Type B pancreatic cell (in vitro differentiated cells): ENCODE results near the gene CAMTA1. TPM values are rescaled to one million over a fixed set of nuclear protein-coding genes. Genes with fewer than 3 reads are reported as not detected.

Experiments
- DNase-seq: peaks from one replicate; pipeline ENCODE4 v3.0.0; 2021; ENCODE audit warnings: mixed read lengths; ENCODE audit not compliant: unreplicated experiment; ENCODE audit errors: extremely low spot score
- H3K27ac Mint-ChIP-seq: 2 replicates; pipeline ENCODE4 v1.8.0; 2021; ENCODE audit warnings: mild to moderate bottlenecking, mixed read lengths
- H3K27me3 Mint-ChIP-seq: 2 replicates; pipeline ENCODE4 v1.8.0; 2021; ENCODE audit warnings: mixed read lengths
- H3K36me3 Mint-ChIP-seq: 2 replicates; pipeline ENCODE4 v1.8.0; 2021; ENCODE audit warnings: mixed read lengths
- H3K4me1 Mint-ChIP-seq: one replicate; pipeline ENCODE4 v1.8.0; 2021; ENCODE audit warnings: mixed read lengths; ENCODE audit not compliant: unreplicated experiment
- H3K4me3 Mint-ChIP-seq: 2 replicates; pipeline ENCODE4 v1.8.0; 2021; ENCODE audit warnings: mild to moderate bottlenecking, mixed read lengths
- H3K9me3 Mint-ChIP-seq: 2 replicates; pipeline ENCODE4 v1.8.0; 2021; ENCODE audit warnings: mixed read lengths
- total RNA-seq: library from RNA; stranded (reverse); gene quantifications from 2 replicates; pipeline ENCODE4 v1.2.1, GENCODE V29; 2021; ENCODE audit warnings: low replicate concordance
- TF ChIP-seq, protein P1 (sequence below): fragments of 200-600 bp; sonication (generic); conservative IDR thresholded peaks from 2 replicates; pipeline ENCODE4 v1.5.0; 2021; ENCODE audit warnings: antibody characterized with exemption, mild to moderate bottlenecking

The CAMTA1 gene
- total RNA-seq, 1 donor from 2014 or later = 82.5 TPM

DNA sequence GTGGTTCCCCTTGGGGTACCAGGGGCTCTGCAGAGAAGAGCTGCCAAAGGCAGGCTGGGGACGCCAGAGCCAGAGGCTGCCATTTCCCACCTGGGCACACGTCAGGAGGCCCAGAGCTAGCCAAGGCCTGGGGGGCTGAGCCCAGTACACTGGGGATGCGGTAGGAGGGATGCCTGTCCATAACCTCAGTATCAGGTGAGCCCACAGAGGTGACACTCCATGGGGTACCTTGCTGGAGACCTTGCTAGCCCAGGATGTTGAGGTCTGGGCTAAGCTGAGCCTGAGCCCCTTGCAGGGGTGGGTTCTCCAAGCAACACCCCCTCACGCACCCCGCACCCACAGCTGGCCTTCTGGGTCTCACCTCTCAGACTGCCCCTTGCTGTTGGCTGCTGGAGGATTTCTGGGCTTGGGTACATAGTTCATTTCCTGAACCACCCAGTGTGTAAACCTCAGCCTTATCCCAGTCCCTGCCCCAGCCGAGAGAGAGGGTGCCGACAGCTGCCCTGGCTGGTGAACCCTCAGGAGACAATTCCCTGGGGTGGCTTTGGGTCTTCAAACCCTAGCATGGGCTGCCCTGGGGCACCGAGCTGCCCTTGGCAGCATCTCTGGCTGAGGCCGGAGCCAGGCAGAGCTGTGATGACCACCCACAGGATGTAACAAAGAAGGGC lies 893.4 kb downstream of the CAMTA1 start:
- Mint-ChIP-seq H3K4me1 (no peaks in the 10 kb centered on the region), H3K27me3 (peaks cover 7% of the 10 kb centered on the region), H3K4me3 (peak overlapping the region; percentile 57), H3K27ac (no peak overlapping the region), H3K9me3 (no peaks in the 10 kb centered on the region), H3K36me3 (no peaks in the 10 kb centered on the region)
- no peak for DNase-seq
- TF ChIP-seq, protein P1, sequence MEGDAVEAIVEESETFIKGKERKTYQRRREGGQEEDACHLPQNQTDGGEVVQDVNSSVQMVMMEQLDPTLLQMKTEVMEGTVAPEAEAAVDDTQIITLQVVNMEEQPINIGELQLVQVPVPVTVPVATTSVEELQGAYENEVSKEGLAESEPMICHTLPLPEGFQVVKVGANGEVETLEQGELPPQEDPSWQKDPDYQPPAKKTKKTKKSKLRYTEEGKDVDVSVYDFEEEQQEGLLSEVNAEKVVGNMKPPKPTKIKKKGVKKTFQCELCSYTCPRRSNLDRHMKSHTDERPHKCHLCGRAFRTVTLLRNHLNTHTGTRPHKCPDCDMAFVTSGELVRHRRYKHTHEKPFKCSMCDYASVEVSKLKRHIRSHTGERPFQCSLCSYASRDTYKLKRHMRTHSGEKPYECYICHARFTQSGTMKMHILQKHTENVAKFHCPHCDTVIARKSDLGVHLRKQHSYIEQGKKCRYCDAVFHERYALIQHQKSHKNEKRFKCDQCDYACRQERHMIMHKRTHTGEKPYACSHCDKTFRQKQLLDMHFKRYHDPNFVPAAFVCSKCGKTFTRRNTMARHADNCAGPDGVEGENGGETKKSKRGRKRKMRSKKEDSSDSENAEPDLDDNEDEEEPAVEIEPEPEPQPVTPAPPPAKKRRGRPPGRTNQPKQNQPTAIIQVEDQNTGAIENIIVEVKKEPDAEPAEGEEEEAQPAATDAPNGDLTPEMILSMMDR = no peak

DNA sequence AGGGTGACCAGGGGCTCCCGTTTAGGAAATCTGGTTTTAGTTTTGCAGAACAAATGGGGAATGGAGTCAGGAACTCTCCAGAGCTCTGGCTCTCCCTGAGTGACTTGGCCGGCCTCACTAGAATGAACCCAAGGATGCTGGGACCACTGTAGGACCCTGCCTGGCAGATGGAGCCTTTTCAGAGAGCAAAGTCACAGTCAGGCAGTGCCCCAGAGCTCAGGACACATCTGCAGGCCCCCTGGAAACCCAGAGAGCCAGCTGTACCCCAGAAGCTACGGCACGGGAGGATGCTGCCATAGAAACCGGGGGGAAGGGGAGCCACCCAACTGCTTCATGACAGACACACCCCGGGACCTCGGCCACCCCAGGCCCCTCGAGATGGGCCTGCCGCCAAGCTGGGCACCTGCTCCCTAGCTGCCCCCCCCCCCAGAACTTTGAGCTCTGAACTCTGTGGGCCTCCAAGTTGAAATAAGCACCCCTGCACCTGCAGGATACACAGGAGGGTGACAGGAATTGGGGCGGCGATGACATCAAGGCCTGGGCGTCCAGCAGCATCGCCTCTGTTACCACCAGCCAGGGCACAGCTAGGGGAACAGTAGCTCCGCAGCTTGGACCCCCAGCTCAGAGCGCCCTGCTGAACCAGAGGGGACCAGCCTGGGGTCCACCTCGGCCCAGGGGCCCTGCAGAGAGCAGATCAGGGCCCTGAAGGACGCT lies 894.1 kb downstream of the CAMTA1 start:
- no peaks in the 10 kb centered on the region for H3K36me3 Mint-ChIP-seq

DNA sequence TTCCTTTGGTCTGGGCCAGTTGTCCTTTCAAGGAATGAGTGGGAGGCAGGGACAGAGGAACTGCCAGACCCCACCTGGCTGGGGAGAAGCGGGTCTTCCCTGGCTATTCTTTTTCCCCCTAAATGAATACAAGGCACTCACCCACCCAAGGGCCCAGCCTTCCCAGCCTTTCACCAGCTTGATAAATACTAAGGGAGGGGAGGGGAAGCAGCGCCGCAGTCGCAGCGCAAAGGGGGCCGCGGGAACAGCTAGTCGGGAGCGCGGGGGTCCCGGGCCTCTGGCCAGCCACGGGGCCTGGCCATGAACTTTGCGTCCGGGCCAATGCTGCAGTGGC lies 894.6 kb downstream of the CAMTA1 start:
- H3K27ac Mint-ChIP-seq = peak overlapping the region; percentile 29

More for the DNA sequence above, 894.1 kb downstream of the CAMTA1 start:
- no peak for DNase-seq
- Mint-ChIP-seq H3K27me3 (peaks cover 7% of the 10 kb centered on the region), H3K9me3 (no peaks in the 10 kb centered on the region), H3K4me3 (peak overlapping the region; percentile 82), H3K4me1 (no peaks in the 10 kb centered on the region), H3K27ac (peak overlapping the region; percentile 29)
- TF ChIP-seq, protein P1 = no peak

DNA sequence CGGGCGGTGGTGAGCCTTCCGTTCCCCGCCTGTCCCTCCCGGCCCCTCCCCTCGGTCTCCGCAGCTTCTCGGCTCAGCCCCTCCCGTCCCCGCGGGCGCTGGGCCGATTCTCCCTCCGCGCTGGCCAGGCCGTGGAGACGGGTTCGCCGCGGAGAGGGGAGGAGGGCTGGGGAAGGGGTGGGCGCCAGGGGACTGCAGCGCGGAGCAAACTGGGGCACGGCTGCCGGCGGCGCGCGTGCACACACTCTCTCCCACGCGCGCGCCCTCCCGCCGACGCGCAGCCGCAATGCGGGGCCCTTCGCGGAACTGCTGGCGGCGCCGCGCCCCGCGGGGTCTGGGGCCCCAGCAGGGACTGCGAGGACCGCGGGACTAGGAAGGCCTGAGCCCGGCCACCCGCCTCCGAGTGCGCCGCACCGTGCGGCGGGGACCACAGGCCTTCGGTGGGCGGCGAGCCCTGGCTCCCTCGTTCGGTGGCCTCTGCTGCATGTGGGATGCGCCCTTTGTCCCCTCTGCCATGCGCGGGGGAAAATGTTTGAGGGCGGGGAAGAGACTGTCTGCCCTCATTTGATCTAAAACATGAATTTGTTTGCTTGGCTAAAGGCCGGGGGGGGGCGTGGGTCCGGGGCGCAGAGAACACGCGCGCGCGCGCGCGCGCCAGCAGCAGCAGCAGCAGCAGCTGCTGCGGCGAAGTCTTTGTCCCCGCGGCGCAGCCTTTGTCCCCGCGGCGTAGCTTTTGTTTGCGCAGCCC lies 895.1 kb downstream of the CAMTA1 start:
- H3K27ac Mint-ChIP-seq = no peak overlapping the region
- H3K27me3 Mint-ChIP-seq = no peaks in the 10 kb centered on the region
- H3K4me3 Mint-ChIP-seq = peak overlapping the region; percentile 84
- H3K9me3 Mint-ChIP-seq = no peaks in the 10 kb centered on the region
- TF ChIP-seq, protein P1 = no peak
- no peaks in the 10 kb centered on the region for H3K4me1 Mint-ChIP-seq
- H3K36me3 Mint-ChIP-seq = no peaks in the 10 kb centered on the region
- peak; percentile 84 for DNase-seq

More for the DNA sequence above, 894.6 kb downstream of the CAMTA1 start:
- no peak for DNase-seq
- Mint-ChIP-seq H3K4me3 (peak overlapping the region; percentile 82), H3K4me1 (no peaks in the 10 kb centered on the region), H3K27me3 (peaks cover 4% of the 10 kb centered on the region), H3K9me3 (no peaks in the 10 kb centered on the region), H3K36me3 (no peaks in the 10 kb centered on the region)
- TF ChIP-seq, protein P1 = no peak

DNA sequence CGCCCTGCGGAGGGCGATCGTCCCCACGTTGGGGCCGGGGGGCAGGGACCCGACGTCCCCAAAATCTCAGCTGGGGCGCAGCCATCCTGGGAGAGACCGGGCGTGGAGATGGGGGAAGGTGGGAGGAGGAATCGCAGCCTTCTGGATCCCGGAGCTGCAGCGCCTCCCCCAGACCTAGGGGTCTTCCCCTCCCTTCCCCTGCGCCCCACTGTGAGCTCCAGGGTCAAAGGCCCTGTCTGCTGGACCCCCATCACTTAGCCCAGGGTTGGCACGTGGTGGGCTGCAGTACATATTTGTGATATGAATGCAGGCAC lies 895.7 kb downstream of the CAMTA1 start:
- H3K36me3 Mint-ChIP-seq = no peaks in the 10 kb centered on the region

More for the DNA sequence above, 895.7 kb downstream of the CAMTA1 start:
- Mint-ChIP-seq H3K9me3 (no peaks in the 10 kb centered on the region), H3K27ac (peak overlapping the region; percentile 55), H3K4me1 (no peaks in the 10 kb centered on the region), H3K27me3 (peaks cover 4% of the 10 kb centered on the region), H3K4me3 (peak overlapping the region; percentile 84)
- DNase-seq = no peak
- TF ChIP-seq, protein P1 = peak; percentile 32
